Naive thymus-derived CD4-positive, alpha-beta T cell (primary cell): ENCODE results near the gene PRKCA. TPM values are rescaled to one million over a fixed set of nuclear protein-coding genes. Genes with fewer than 3 reads are reported as not detected.
"Not testable (repeated sequence)": the region's sequence is repeated elsewhere in the genome, so short reads cannot be mapped to it uniquely, and the experiment has no call there.

ENCODE experiments used
- ATAC-seq: fragments of 150-1000 bp; cut with Tn5 transposase; 2 replicates; pipeline ENCODE4 v1.10.0; 2021; ENCODE audit warnings: mild to moderate bottlenecking, moderate library complexity
- CTCF ChIA-PET: fragments of 350-600 bp; sonication (Branson Sonifier 250); formaldehyde crosslinking; loops from one replicate; lab custom pipeline; 2021; ENCODE audit warnings: antibody characterized with exemption; lab: Charles Lee
- POLR2A ChIA-PET: fragments of 350-600 bp; sonication (Branson Sonifier 250); formaldehyde crosslinking; loops from one replicate; lab custom pipeline; 2021; ENCODE audit warnings: antibody characterized with exemption, inconsistent platforms; lab: Charles Lee
- DNase-seq, 9 donors: peaks; one replicate each; pipeline versions ENCODE4 v3.0.0 to v3.0.0-alpha.2; 2020 to 2022; ENCODE audit warnings: mixed read lengths in 1 of 9
- H3K27ac ChIP-seq: one replicate; pipeline ENCODE4 v1.7.0; 2013; ENCODE audit warnings: mild to moderate bottlenecking, low read depth, low read length, moderate library complexity
- H3K27me3 ChIP-seq, 2 donors: one replicate each; pipeline ENCODE4 v1.7.0; 2013; ENCODE audit warnings: low read length in 2 of 2, mild to moderate bottlenecking in 2 of 2, moderate library complexity in 2 of 2; ENCODE audit not compliant: control insufficient read depth in 2 of 2, insufficient read depth in 2 of 2
- H3K36me3 ChIP-seq, 3 experiments: 1 replicate in 2 of 3; 2 replicates in 1 of 3; pipeline ENCODE4 v1.7.0; 2013; ENCODE audit warnings: low read length in 3 of 3, mild to moderate bottlenecking in 3 of 3, moderate library complexity in 1 of 3; ENCODE audit not compliant: insufficient read depth in 3 of 3, control insufficient read depth in 2 of 3
- H3K4me1 ChIP-seq, 2 donors: one replicate each; pipeline ENCODE4 v1.7.0; 2013; ENCODE audit warnings: low read length in 2 of 2, mild to moderate bottlenecking in 2 of 2, moderate library complexity in 1 of 2; ENCODE audit not compliant: control insufficient read depth in 2 of 2, insufficient read depth in 2 of 2
- H3K4me3 ChIP-seq: 2 replicates; pipeline ENCODE4 v1.7.0; 2013; ENCODE audit warnings: mild to moderate bottlenecking, low read length
- H3K9me3 ChIP-seq, 3 experiments: 1 replicate in 2 of 3; 2 replicates in 1 of 3; pipeline ENCODE4 v1.7.0; 2013; ENCODE audit warnings: low read length in 3 of 3; ENCODE audit not compliant: control insufficient read depth in 2 of 3
- H3K27ac Mint-ChIP-seq, 9 donors: one replicate each; pipeline ENCODE4 v1.8.0; 2020 to 2022; ENCODE audit warnings: mixed read lengths in 9 of 9, mild to moderate bottlenecking in 8 of 9, moderate library complexity in 5 of 9, inconsistent platforms in 2 of 9
- H3K27me3 Mint-ChIP-seq, 5 donors: one replicate each; pipeline ENCODE4 v1.8.0; 2021 to 2022; ENCODE audit warnings: mixed read lengths in 5 of 5, mild to moderate bottlenecking in 1 of 5
- H3K36me3 Mint-ChIP-seq, 5 donors: one replicate each; pipeline ENCODE4 v1.8.0; 2020 to 2022; ENCODE audit warnings: mixed read lengths in 5 of 5, mild to moderate bottlenecking in 3 of 5, inconsistent platforms in 1 of 5
- H3K4me1 Mint-ChIP-seq, 7 donors: one replicate each; pipeline ENCODE4 v1.8.0; 2020 to 2022; ENCODE audit warnings: mixed read lengths in 7 of 7, mild to moderate bottlenecking in 3 of 7, inconsistent platforms in 1 of 7
- H3K4me3 Mint-ChIP-seq, 10 donors: one replicate each; pipeline ENCODE4 v1.8.0; 2020 to 2022; ENCODE audit warnings: mild to moderate bottlenecking in 10 of 10, mixed read lengths in 10 of 10, moderate library complexity in 6 of 10, inconsistent platforms in 2 of 10
- H3K9me3 Mint-ChIP-seq, 11 donors: one replicate each; pipeline ENCODE4 v1.8.0; 2020 to 2022; ENCODE audit warnings: mixed read lengths in 11 of 11, mild to moderate bottlenecking in 4 of 11, inconsistent platforms in 1 of 11, moderate library complexity in 1 of 11
- intact Hi-C, 2 donors: fragments of 100-400 bp; cut with micrococcal nuclease; formaldehyde crosslinking; loops; one replicate each; pipeline ENCODE4 v1.15.1; 2023
- polyA plus RNA-seq, 2 donors: library from polyadenylated mRNA; unstranded; fragments of 300-500 nt; fragmentation: Illumina TruSeq; gene quantifications; one replicate each; pipeline ENCODE4 v1.2.3, GENCODE V29; 2021
- total RNA-seq, 6 experiments: library from RNA in 5 of 6; stranded (reverse) in 5 of 6; gene quantifications; 1 replicate in 5 of 6; 2 replicates in 1 of 6; pipeline ENCODE4 v1.2.3 and lab custom pipeline; 2021 to 2026

PRKCA gene
- total and polyA plus RNA-seq, 7 experiments from 2014 or later: 4.1 to 186 (median 122) TPM

GRCh38 chr17:66296289-66296725 is 6.1 kb upstream of the PRKCA start:
- no peak overlapping the region for H3K4me3 ChIP-seq
- POLR2A ChIA-PET: interaction anchor here (0.5 to 1.4 kb wide), 6 partner anchors 9 to 408 kb away, joined by 3 to 5 read pairs (median 3); no protein-coding TSS in a partner anchor

DNA sequence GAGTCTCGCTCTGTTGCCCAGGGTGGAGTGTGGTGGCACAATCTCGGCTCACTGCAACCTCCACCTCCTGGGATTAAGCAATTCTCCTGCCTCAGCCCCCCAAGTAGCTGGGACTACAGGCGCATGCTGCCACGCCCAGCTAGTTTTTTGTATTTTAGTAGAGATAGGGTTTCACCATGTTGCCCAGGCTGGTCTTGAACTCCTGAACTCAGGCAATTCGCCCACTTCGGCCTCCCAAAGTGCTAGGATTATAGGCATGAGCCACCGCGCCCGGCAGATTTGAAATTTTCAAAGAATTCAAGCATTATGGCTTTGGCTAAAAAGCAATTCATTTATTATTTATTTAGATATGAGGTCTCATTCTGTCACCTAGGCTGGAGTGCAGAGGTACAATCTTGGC is 5.0 kb upstream of the PRKCA start:
- H3K27ac Mint-ChIP-seq, H3K4me1 ChIP-seq, H3K36me3 ChIP-seq, DNase-seq, H3K36me3 Mint-ChIP-seq, H3K27me3 ChIP-seq, H3K4me3 ChIP-seq, H3K9me3 ChIP-seq, CTCF ChIA-PET, H3K27ac ChIP-seq, H3K4me3 Mint-ChIP-seq, H3K27me3 Mint-ChIP-seq, intact Hi-C loops, ATAC-seq, H3K9me3 Mint-ChIP-seq: not testable (repeated sequence)
- POLR2A ChIA-PET: interaction anchor here (4.6 kb wide), 1 partner anchor 10 kb away, joined by 22 read pairs; no protein-coding TSS in a partner anchor
- peaks cover 19 to 51% (median 44%) of the 10 kb centered on the region in 7 donors for H3K4me1 Mint-ChIP-seq

More at GRCh38 chr17:66296289-66296725, 6.1 kb upstream of the PRKCA start:
- intact Hi-C loops: no loop called here
- H3K36me3 Mint-ChIP-seq: peaks cover 0 to 9% (median 0%) of the 10 kb centered on the region in 5 donors
- DNase-seq (no peak), ATAC-seq (no peak)
- H3K27ac Mint-ChIP-seq: peak overlapping the region in 4 of 9 donors; percentile 33 to 53 (median 50)
- CTCF ChIA-PET: interaction anchor here (0.5 to 1.3 kb wide), 4 partner anchors 9 to 686 kb away, joined by 3 to 6 read pairs (median 4); no protein-coding TSS in a partner anchor
- no peak overlapping the region for H3K27ac ChIP-seq
- H3K9me3 ChIP-seq: no peaks in the 10 kb centered on the region
- H3K36me3 ChIP-seq: no peaks in the 10 kb centered on the region
- H3K4me3 Mint-ChIP-seq: no peak overlapping the region
- H3K4me1 Mint-ChIP-seq: peaks cover 16 to 46% (median 40%) of the 10 kb centered on the region in 7 donors
- H3K9me3 Mint-ChIP-seq: no peaks in the 10 kb centered on the region
- H3K27me3 ChIP-seq: no peaks in the 10 kb centered on the region
- peaks cover 0 to 7% of the 10 kb centered on the region in 2 donors for H3K4me1 ChIP-seq
- peaks cover 0 to 9% (median 0%) of the 10 kb centered on the region in 5 donors for H3K27me3 Mint-ChIP-seq

DNA sequence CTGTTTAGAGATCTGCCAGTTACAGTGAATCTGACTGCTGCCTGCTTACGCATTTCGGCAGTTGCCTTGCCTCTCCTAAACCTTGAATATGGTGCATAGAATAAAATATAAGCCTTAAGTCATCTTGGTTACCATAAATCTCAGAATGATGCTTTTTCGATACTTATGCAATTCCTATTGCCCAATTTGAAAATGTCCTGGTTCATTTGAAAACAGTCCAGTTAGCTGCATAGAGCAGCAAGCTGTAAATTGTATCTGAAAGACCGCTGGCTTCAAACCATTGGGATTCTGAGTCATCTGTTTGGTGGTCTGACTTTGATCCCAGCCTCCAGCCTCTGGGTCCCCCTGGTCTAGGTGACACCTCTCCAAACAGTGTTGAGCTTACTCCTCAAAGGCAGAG is 2.7 kb upstream of the PRKCA start:
- peaks cover 26 to 57% (median 42%) of the 10 kb centered on the region in 7 donors for H3K4me1 Mint-ChIP-seq

DNA sequence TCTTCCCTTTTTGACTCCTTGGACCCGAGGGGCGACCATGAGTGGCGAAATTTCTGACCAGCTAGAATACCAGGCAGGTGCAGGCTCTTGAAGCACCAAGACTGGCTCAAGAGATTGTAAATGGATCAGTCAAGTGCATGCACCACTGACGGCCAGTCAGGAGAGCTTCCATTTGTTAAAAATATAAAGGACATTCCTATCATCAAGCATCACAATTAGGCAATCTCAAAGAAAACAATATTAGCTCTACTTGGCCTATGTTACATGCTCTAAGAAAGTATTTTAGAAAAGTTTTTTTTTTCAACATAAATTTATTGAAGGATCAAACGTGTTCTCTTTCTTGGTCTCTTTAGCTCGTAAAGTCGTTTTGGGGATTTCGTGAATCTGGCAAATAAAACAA is 1.5 kb upstream of the PRKCA start:
- Histone ChIP-seq H3K9me3 (no peaks in the 10 kb centered on the region), H3K27ac (no peak overlapping the region), H3K4me3 (no peak overlapping the region), H3K4me1 (peaks cover 4 to 16% of the 10 kb centered on the region in 2 donors), H3K27me3 (no peaks in the 10 kb centered on the region), H3K36me3 (peaks cover 0 to 12% (median 0%) of the 10 kb centered on the region in 3 experiments)
- peaks cover 0 to 9% (median 0%) of the 10 kb centered on the region in 5 donors for H3K27me3 Mint-ChIP-seq
- peaks cover 28 to 63% (median 55%) of the 10 kb centered on the region in 7 donors for H3K4me1 Mint-ChIP-seq
- peak overlapping the region; percentile 49 to 99 (median 88) for H3K4me3 Mint-ChIP-seq
- CTCF ChIA-PET: interaction anchor here (0.5 to 1.4 kb wide), 3 partner anchors 15 to 45 kb away, joined by 3 read pairs; no protein-coding TSS in a partner anchor
- no peak for ATAC-seq
- POLR2A ChIA-PET: interaction anchor here (0.5 to 4.6 kb wide), 15 partner anchors 9 to 121 kb away, joined by 3 to 22 read pairs (median 4); no protein-coding TSS in a partner anchor
- intact Hi-C loops: loop anchor here (5.0 kb wide), 6 partner anchors 44 to 1244 kb away; partner anchors contain the start of genes AXIN2 (in 1 of the 2) and GNA13 (in 1 of the 2)
- no peak for DNase-seq
- peaks cover 0 to 18% (median 5%) of the 10 kb centered on the region in 5 donors for H3K36me3 Mint-ChIP-seq
- H3K9me3 Mint-ChIP-seq: peaks cover 0 to 1% (median 0%) of the 10 kb centered on the region in 11 donors
- H3K27ac Mint-ChIP-seq: peak overlapping the region in 8 of 9 donors; percentile 48 to 96 (median 87)

More for the DNA sequence above, 2.7 kb upstream of the PRKCA start:
- CTCF ChIA-PET: interaction anchor here (1.2 kb wide), 1 partner anchor 44 kb away, joined by 3 read pairs; no protein-coding TSS in a partner anchor
- POLR2A ChIA-PET: interaction anchor here (1.5 to 4.6 kb wide), 3 partner anchors 12 to 32 kb away, joined by 7 to 22 read pairs (median 8); no protein-coding TSS in a partner anchor
- peaks cover 0 to 9% (median 0%) of the 10 kb centered on the region in 5 donors for H3K27me3 Mint-ChIP-seq
- H3K4me1 ChIP-seq: peaks cover 0 to 9% of the 10 kb centered on the region in 2 donors
- H3K4me3 Mint-ChIP-seq: peak overlapping the region in 2 of 10 donors; percentile 67 to 99
- no peak overlapping the region for H3K27ac Mint-ChIP-seq
- ATAC-seq (no peak), DNase-seq (no peak)
- no peaks in the 10 kb centered on the region for H3K27me3 ChIP-seq
- peaks cover 0 to 12% (median 0%) of the 10 kb centered on the region in 3 experiments for H3K36me3 ChIP-seq
- no peaks in the 10 kb centered on the region for H3K9me3 ChIP-seq
- H3K27ac ChIP-seq: no peak overlapping the region
- H3K36me3 Mint-ChIP-seq: peaks cover 0 to 18% (median 4%) of the 10 kb centered on the region in 5 donors
- no peak overlapping the region for H3K4me3 ChIP-seq
- peaks cover 0 to 1% (median 0%) of the 10 kb centered on the region in 11 donors for H3K9me3 Mint-ChIP-seq
- intact Hi-C loops: loop anchor here (5.0 kb wide), 6 partner anchors 42 to 1242 kb away; partner anchors contain the start of genes AXIN2 (in 1 of the 2) and GNA13 (in 1 of the 2)

GRCh38 chr17:66301367-66301863 is 998 bp upstream of the PRKCA start:
- CTCF ChIA-PET: interaction anchor here (0.5 to 1.4 kb wide), 4 partner anchors 15 to 116 kb away, joined by 3 read pairs; no protein-coding TSS in a partner anchor
- peak overlapping the region; percentile 79 to 96 (median 91) for H3K27ac Mint-ChIP-seq

More at GRCh38 chr17:66301367-66301863, 998 bp upstream of the PRKCA start:
- H3K36me3 Mint-ChIP-seq: peaks cover 2 to 21% (median 6%) of the 10 kb centered on the region in 5 donors
- intact Hi-C loops: loop anchor here (5.0 kb wide), 6 partner anchors 44 to 1244 kb away; partner anchors contain the start of genes AXIN2 (in 1 of the 2) and GNA13 (in 1 of the 2)
- H3K27me3 Mint-ChIP-seq: peaks cover 0 to 9% (median 0%) of the 10 kb centered on the region in 5 donors
- Histone ChIP-seq H3K27me3 (no peaks in the 10 kb centered on the region), H3K4me3 (peak overlapping the region; percentile 61), H3K9me3 (no peaks in the 10 kb centered on the region), H3K4me1 (peaks cover 7 to 16% of the 10 kb centered on the region in 2 donors), H3K27ac (peak overlapping the region; percentile 66), H3K36me3 (peaks cover 0 to 12% (median 0%) of the 10 kb centered on the region in 3 experiments)
- peak overlapping the region; percentile 83 to 99 (median 90) for H3K4me3 Mint-ChIP-seq
- ATAC-seq (no peak), DNase-seq (no peak)
- POLR2A ChIA-PET: interaction anchor here (0.5 to 4.6 kb wide), 16 partner anchors 9 to 121 kb away, joined by 3 to 22 read pairs (median 4); no protein-coding TSS in a partner anchor
- peaks cover 0 to 1% (median 0%) of the 10 kb centered on the region in 11 donors for H3K9me3 Mint-ChIP-seq
- peaks cover 27 to 65% (median 55%) of the 10 kb centered on the region in 7 donors for H3K4me1 Mint-ChIP-seq
